OCI-LY1 (cell line): ENCODE results near the gene MRGPRF.

Source experiments
- EZH2 ChIP-seq: fragments of 200-600 bp; sonication (generic), shearing (Covaris generic); IDR thresholded peaks from 2 replicates; pipeline ENCODE4 v1.8.0; 2017; ENCODE audit warnings: borderline replicate concordance, mixed run types, mild to moderate bottlenecking, antibody characterized with exemption, low read length, moderate library complexity, mixed read lengths
- TF ChIP-seq, protein P1 (sequence below): fragments of 200-600 bp; sonication (generic), shearing (Covaris generic); IDR thresholded peaks from 2 replicates; pipeline ENCODE4 v1.5.1; 2017; ENCODE audit warnings: mild to moderate bottlenecking, antibody characterized with exemption, low read length, moderate library complexity, mixed read lengths

DNA sequence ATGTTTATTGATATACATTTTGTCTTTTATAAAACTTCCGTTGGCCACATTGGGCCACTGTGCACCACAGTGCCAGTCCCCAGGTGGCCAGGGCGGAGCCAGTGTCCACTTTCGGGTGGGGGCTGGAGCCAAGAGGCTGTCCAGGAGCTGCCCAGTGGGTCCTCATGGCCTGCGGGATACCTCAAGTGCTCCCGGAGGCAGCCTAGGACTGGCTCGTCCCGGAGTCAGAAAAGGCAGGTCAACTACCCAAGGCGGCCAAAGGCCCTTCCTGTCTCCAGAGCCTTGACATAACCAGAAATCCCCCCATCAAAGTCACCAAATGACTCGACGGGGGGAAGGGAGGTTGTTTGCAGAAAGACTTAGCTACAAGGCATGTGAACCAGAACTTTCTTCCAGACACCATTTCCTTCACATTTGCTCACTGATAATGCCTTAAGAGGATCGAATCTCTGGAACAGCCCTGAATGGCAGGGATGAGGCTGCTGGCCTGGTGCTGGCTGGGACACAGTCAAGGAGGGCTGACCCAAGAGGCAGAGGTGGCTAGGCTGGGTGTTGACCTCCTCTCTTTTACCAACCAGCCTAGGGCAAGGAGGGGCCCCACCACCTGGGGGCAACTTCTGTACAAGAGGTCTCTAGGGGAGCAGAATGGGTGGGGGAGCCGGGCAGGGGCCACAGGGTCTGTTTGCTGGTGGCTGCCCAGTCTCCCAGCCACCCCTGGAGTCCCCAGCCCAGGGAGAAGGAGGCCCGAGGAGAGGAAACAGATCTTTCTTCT, 8.4 kb downstream of the MRGPRF start:
- TF ChIP-seq, protein P1, sequence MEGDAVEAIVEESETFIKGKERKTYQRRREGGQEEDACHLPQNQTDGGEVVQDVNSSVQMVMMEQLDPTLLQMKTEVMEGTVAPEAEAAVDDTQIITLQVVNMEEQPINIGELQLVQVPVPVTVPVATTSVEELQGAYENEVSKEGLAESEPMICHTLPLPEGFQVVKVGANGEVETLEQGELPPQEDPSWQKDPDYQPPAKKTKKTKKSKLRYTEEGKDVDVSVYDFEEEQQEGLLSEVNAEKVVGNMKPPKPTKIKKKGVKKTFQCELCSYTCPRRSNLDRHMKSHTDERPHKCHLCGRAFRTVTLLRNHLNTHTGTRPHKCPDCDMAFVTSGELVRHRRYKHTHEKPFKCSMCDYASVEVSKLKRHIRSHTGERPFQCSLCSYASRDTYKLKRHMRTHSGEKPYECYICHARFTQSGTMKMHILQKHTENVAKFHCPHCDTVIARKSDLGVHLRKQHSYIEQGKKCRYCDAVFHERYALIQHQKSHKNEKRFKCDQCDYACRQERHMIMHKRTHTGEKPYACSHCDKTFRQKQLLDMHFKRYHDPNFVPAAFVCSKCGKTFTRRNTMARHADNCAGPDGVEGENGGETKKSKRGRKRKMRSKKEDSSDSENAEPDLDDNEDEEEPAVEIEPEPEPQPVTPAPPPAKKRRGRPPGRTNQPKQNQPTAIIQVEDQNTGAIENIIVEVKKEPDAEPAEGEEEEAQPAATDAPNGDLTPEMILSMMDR = no peak
- TF ChIP-seq EZH2 = no peak
